Jurkat, Clone E6-1 (cell line): ENCODE measurements around the gene FIBP.

Experiments
- DNase-seq: peaks from one replicate; pipeline ENCODE4 v3.0.0-alpha.2; 2011; ENCODE audit warnings: low read depth, low spot score
- H3K4me3 ChIP-seq: 2 replicates; pipeline ENCODE4 v1.5.1; 2011; ENCODE audit warnings: mild to moderate bottlenecking, low read length, control low read depth, moderate library complexity

The FIBP gene

GRCh38 chr11:65862941-65863888 lies 25.1 kb downstream of the FIBP start:
- no peak overlapping the region for H3K4me3 ChIP-seq
- DNase-seq = no peak

- DNase-seq = no peak
- H3K4me3 ChIP-seq = no peak overlapping the region
These were observed 26.0 kb downstream of the FIBP start for GRCh38 chr11:65862191-65862735.

GRCh38 chr11:65861533-65862183 lies 26.6 kb downstream of the FIBP start:
- H3K4me3 ChIP-seq = peak overlapping the region; percentile 96
- no peak for DNase-seq

- peak overlapping the region; percentile 96 for H3K4me3 ChIP-seq
- DNase-seq = no peak
These were observed 27.1 kb downstream of the FIBP start for GRCh38 chr11:65861165-65861505.

- peak; percentile 97 for DNase-seq
These were observed 27.8 kb downstream of the FIBP start, which contains the start of gene MUS81 for GRCh38 chr11:65860278-65861164. MUS81 (plus strand) TSS chr11:65860433; CDS start chr11:65860754, 321 bp downstream.

GRCh38 chr11:65859812-65860277 lies 28.4 kb downstream of the FIBP start:
- peak overlapping the region; percentile 96 for H3K4me3 ChIP-seq
- DNase-seq = no peak

More at GRCh38 chr11:65860278-65861164, 27.8 kb downstream of the FIBP start, which contains the start of gene MUS81:
- peak within 1 kb of the TSS; percentile 96 for H3K4me3 ChIP-seq

GRCh38 chr11:65859095-65859811 lies 29.0 kb downstream of the FIBP start:
- peak overlapping the region; percentile 96 for H3K4me3 ChIP-seq
- peak; percentile 99 for DNase-seq

- DNase-seq = no peak
- peak overlapping the region; percentile 96 for H3K4me3 ChIP-seq
These were observed 29.6 kb downstream of the FIBP start for GRCh38 chr11:65858681-65859087.

GRCh38 chr11:65857853-65858680 lies 30.2 kb downstream of the FIBP start, which contains the start of gene CFL1:
CFL1 (minus strand) TSS chr11:65858180; CDS start chr11:65858099, 81 bp downstream.
- peak; percentile 94 for DNase-seq
- peak within 1 kb of the TSS; percentile 96 for H3K4me3 ChIP-seq

- DNase-seq = no peak
These were observed 30.8 kb downstream of the FIBP start for GRCh38 chr11:65857500-65857852.

GRCh38 chr11:65856689-65857499 lies 31.4 kb downstream of the FIBP start:
- peak; percentile 66 for DNase-seq

More at GRCh38 chr11:65857500-65857852, 30.8 kb downstream of the FIBP start:
- peak overlapping the region; percentile 96 for H3K4me3 ChIP-seq

GRCh38 chr11:65855927-65856363 lies 32.3 kb downstream of the FIBP start:
- peak overlapping the region; percentile 96 for H3K4me3 ChIP-seq
- DNase-seq = no peak

More at GRCh38 chr11:65856689-65857499, 31.4 kb downstream of the FIBP start:
- H3K4me3 ChIP-seq = peak overlapping the region; percentile 96

- DNase-seq = no peak
- H3K4me3 ChIP-seq = no peak overlapping the region
These were observed 33.1 kb downstream of the FIBP start for GRCh38 chr11:65854852-65855837.

GRCh38 chr11:65854161-65854592 lies 34.1 kb downstream of the FIBP start:
- no peak overlapping the region for H3K4me3 ChIP-seq
- no peak for DNase-seq
